ENCODE measurements around the gene PTPN22.

PTPN22 gene

GRCh38 chr1:113905435-113905861 lies 33.9 kb upstream of the PTPN22 start (continued):
- TF ChIP-seq ZBTB6 (tag by site-specific recombination; IDR thresholded peaks at IDR 0.05) (no peak), ZNF26 (tag by site-specific recombination; IDR thresholded peaks at IDR 0.05) (no peak), ZNF266 (tag by site-specific recombination; IDR thresholded peaks at IDR 0.05; ENCODE audit: low read depth) (no peak), ZNF521 (tag by site-specific recombination; IDR thresholded peaks at IDR 0.05) (no peak), ZNF433 (tag by site-specific recombination; IDR thresholded peaks at IDR 0.05; ENCODE audit: low read depth) (no peak), ZSCAN18 (tag by site-specific recombination; IDR thresholded peaks at IDR 0.05) (no peak; the same call in 1 of the 2 replicates), ZNF311 (tag by site-specific recombination; IDR thresholded peaks at IDR 0.05; ENCODE audit: borderline replicate concordance) (no peak), ZNF830 (tag by site-specific recombination; IDR thresholded peaks at IDR 0.05; ENCODE audit: low read depth) (no peak), BCL11B (tag by site-specific recombination; IDR thresholded peaks at IDR 0.05; ENCODE audit: low read depth) (no peak), ZNF221 (tag by site-specific recombination; IDR thresholded peaks at IDR 0.05; ENCODE audit: borderline replicate concordance) (no peak), ZNF580 (tag by site-specific recombination; IDR thresholded peaks at IDR 0.05) (no peak; the same call in 1 of the 2 replicates), WT1 (tag by site-specific recombination; IDR thresholded peaks at IDR 0.05) (no peak; the same call in 1 of the 2 replicates), ZBTB1 (tag by site-specific recombination; IDR thresholded peaks at IDR 0.05) (no peak; the same call in 1 of the 2 replicates), ZNF133 (tag by site-specific recombination; IDR thresholded peaks at IDR 0.05) (no peak), HOXA7 (CRISPR knock-in tag; IDR thresholded peaks at IDR 0.05; ENCODE audit: borderline replicate concordance) (no peak), ZNF2 (tag by site-specific recombination; IDR thresholded peaks at IDR 0.05) (0 out of 2 replicates have a peak, but pooled peaks have one; percentile 54), ZNF501 (tag by site-specific recombination; IDR thresholded peaks at IDR 0.05) (no peak), TSHZ1 (tag by site-specific recombination; IDR thresholded peaks at IDR 0.05; ENCODE audit: borderline replicate concordance) (no peak), ZNF624 (tag by site-specific recombination; IDR thresholded peaks at IDR 0.05) (no peak), ZNF19 (tag by site-specific recombination; IDR thresholded peaks at IDR 0.05; ENCODE audit: low read depth) (no peak), ZNF23 (tag by site-specific recombination; IDR thresholded peaks at IDR 0.05; ENCODE audit: borderline replicate concordance) (no peak), ZNF423 (tag by site-specific recombination; IDR thresholded peaks at IDR 0.05) (0 out of 2 replicates have a peak, but pooled peaks have one; percentile 60), ZNF280C (tag by site-specific recombination; IDR thresholded peaks at IDR 0.05) (no peak), ZNF174 (tag by site-specific recombination; IDR thresholded peaks at IDR 0.05) (no peak), TRIM28 (IDR thresholded peaks at IDR 0.05; ENCODE audit: borderline replicate concordance, low read length) (no peak), OVOL3 (tag by site-specific recombination; IDR thresholded peaks at IDR 0.05) (peak; percentile 59; the same call in 1 of the 2 replicates), KLF1 (tag by site-specific recombination; IDR thresholded peaks at IDR 0.05) (no peak), ZNF558 (tag by site-specific recombination; IDR thresholded peaks at IDR 0.05) (no peak), ZNF391 (tag by site-specific recombination; IDR thresholded peaks at IDR 0.05; ENCODE audit: borderline replicate concordance, low read depth) (peak; percentile 81; the same call in 1 of the 2 replicates), ZNF132 (tag by site-specific recombination; IDR thresholded peaks at IDR 0.05; ENCODE audit: borderline replicate concordance) (no peak), ZNF510 (tag by site-specific recombination; IDR thresholded peaks at IDR 0.05; ENCODE audit: insufficient replicate concordance) (no peak), ZNF654 (tag by site-specific recombination; IDR thresholded peaks at IDR 0.05; ENCODE audit: low read depth) (no peak)
